Heart right ventricle (tissue), 16 donors: ENCODE data around the gene TTN. TPM values are rescaled to one million over a fixed set of nuclear protein-coding genes. Genes with fewer than 3 reads are reported as not detected.

Experiments
- ATAC-seq, 8 donors: fragments of 200-7000 bp; cut with Tn5 transposase; one replicate each; pipeline ENCODE4 v1.9.1; 2020; ENCODE audit warnings: mild to moderate bottlenecking in 8 of 8, moderate library complexity in 8 of 8, moderate number of reproducible peaks in 1 of 8
- DNase-seq, 2 donors: peaks; one replicate each; pipeline ENCODE4 v3.0.0-alpha.2; 2020
- H3K27ac ChIP-seq, 10 donors: fragments of 200-600 bp; sonication (generic) in 2 of 10; one replicate each; pipeline versions ENCODE4 v1.5.0 to v1.8.0; 2020 to 2022; ENCODE audit warnings: mild to moderate bottlenecking in 3 of 10
- H3K27me3 ChIP-seq, 7 donors: fragments of 200-600 bp; one replicate each; pipeline ENCODE4 v1.8.0; 2021 to 2022; ENCODE audit warnings: mild to moderate bottlenecking in 2 of 7
- H3K36me3 ChIP-seq, 9 donors: fragments of 200-600 bp; sonication (generic) in 1 of 9; one replicate each; pipeline versions ENCODE4 v1.5.0 to v1.8.0; 2020 to 2022; ENCODE audit warnings: mild to moderate bottlenecking in 2 of 9
- H3K4me1 ChIP-seq, 9 donors: fragments of 200-600 bp; sonication (generic) in 1 of 9; one replicate each; pipeline versions ENCODE4 v1.5.0 to v1.8.0; 2020 to 2022; ENCODE audit warnings: mild to moderate bottlenecking in 4 of 9
- H3K4me3 ChIP-seq, 10 donors: fragments of 200-600 bp; sonication (generic) in 2 of 10; one replicate each; pipeline versions ENCODE4 v1.5.0 to v1.8.0; 2020 to 2022; ENCODE audit warnings: mild to moderate bottlenecking in 7 of 10, moderate library complexity in 2 of 10
- H3K9me3 ChIP-seq, 11 donors: fragments of 200-600 bp in 10 of 11; sonication (generic) in 2 of 11; one replicate each; pipeline versions ENCODE4 v1.5.0 to v1.8.0; 2013 to 2022; ENCODE audit warnings: mild to moderate bottlenecking in 2 of 11, control low read depth in 1 of 11, moderate library complexity in 1 of 11
- CTCF ChIP-seq, 9 donors: fragments of 200-600 bp; sonication (generic) in 2 of 9; IDR thresholded peaks; one replicate each; pipeline versions ENCODE4 v1.5.0 to v1.8.0; 2021 to 2022; ENCODE audit warnings: antibody characterized with exemption in 9 of 9, mild to moderate bottlenecking in 5 of 9, moderate library complexity in 1 of 9
- WGBS, 2 donors: extraction: QIAGEN DNeasy Blood & Tissue Kit; methylation state at CpG; one replicate each; pipeline ENCODE4 v1.1.7; 2013; ENCODE audit warnings: inconsistent platforms in 1 of 2; 5-methylcytosine and 5-hydroxymethylcytosine counted together
- intact Hi-C, 10 donors: fragments of 100-400 bp; cut with DNase I; formaldehyde crosslinking; loops; one replicate each; pipeline versions ENCODE4 v1.11.1 to v1.14.2; 2022
- polyA plus RNA-seq, 2 donors: library from polyadenylated mRNA; stranded (reverse); fragments of 200-250 nt; gene quantifications; one replicate each; pipeline ENCODE4 v1.2.3, GENCODE V29; 2013
- total RNA-seq, 10 donors: library from RNA; stranded (reverse); fragmentation: NEBNext Ultra II Directional in 3 of 10; extraction: Animal tissue kit (Norgen Biotek cat#: 25700) in 3 of 10; gene quantifications; one replicate each; pipeline versions ENCODE4 v1.2.1 to v1.2.4, GENCODE V29; 2021 to 2023
- donor health status: Arrhythmogenic right ventricular cardiomyopathy.
- donor health status: ischemic (EF 13 %, LVEDD 7.1; RV severe dilation, severe dysfunction).
- donor health status: healthy with polysubstance abuse.
- donor health status: DM: no; HTN: yes; CAD: no.
- donor health status: DM: no; HTN: no; CAD: no.
- donor health status: ischemic (EF 25% LVEDD 6.9; RV normal size, moderate dysfunction).
- donor health status: ischemic (EF 25% LVEDD 5.7; RV mildly dilated, moderate dysfunction).
- donor health status: healthy.
- donor health status: DM: yes; HTN: yes; CAD: no.
- donor health status: Ischemic cardiomyopathy.
- donor health status: ischemic (EF 35%, LVEDD 5.7; RV mildly dilated, moderate dysfunction).
- donor health status: nonischemic (EF 11% LVEDD 7.7; RV severe dilation, severe dysfunction).
- donor health status: DM: yes; HTN: yes; CAD: no.
- donor health status: PGD.
- donor health status: ischemic (EF 29% LVEDD 5.4; RV normal size, mild dysfunction).
- donor health status: nonischemic (EF 23%, LVEDD 6.1; RV moderate dilation, normal function).

Gene TTN
- total and polyA plus RNA-seq, 12 donors, result 65.7 to 4,921 (median 3,636) TPM

- Histone ChIP-seq H3K36me3 (peaks cover 0 to 99% (median 8%) of the 10 kb centered on the region in 9 donors), H3K4me3 (no peak overlapping the region), H3K27me3 (no peaks in the 10 kb centered on the region), H3K27ac (peak overlapping the region in 5 of 10 donors; percentile 2 to 50 (median 14)), H3K9me3 (no peaks in the 10 kb centered on the region), H3K4me1 (peaks cover 0 to 69% (median 0%) of the 10 kb centered on the region in 9 donors)
- intact Hi-C loops, result no loop called here
- TF ChIP-seq CTCF (IDR thresholded peaks at IDR 0.05), result no peak
- 52 to 64% methylated on average over 9 of the region's 9 CpGs for WGBS, 2 donors
- ATAC-seq, result peak in 7 of 8 donors; percentile 26 to 70 (median 47)
- no peak for DNase-seq
Observed at GRCh38 chr2:178718988-178719387, 88.2 kb downstream of the TTN start.

- no peak for TF ChIP-seq CTCF (IDR thresholded peaks at IDR 0.05)
- DNase-seq (no peak), ATAC-seq (peak in 4 of 8 donors; percentile 1 to 14 (median 8))
- peaks cover 0 to 62% (median 0%) of the 10 kb centered on the region in 9 donors for H3K4me1 ChIP-seq
- WGBS, 2 donors, result 8 to 9% methylated on average over 2 of the region's 2 CpGs
- H3K9me3 ChIP-seq, result no peaks in the 10 kb centered on the region
- intact Hi-C loops, result no loop called here
- H3K27ac ChIP-seq, result peak overlapping the region in 2 of 10 donors; percentile 14 to 50
- no peaks in the 10 kb centered on the region for H3K27me3 ChIP-seq
- H3K36me3 ChIP-seq, result peaks cover 0 to 99% (median 12%) of the 10 kb centered on the region in 9 donors
- H3K4me3 ChIP-seq, result no peak overlapping the region
Observed at GRCh38 chr2:178718283-178718682, 88.9 kb downstream of the TTN start.

- Histone ChIP-seq H3K4me1 (peaks cover 0 to 49% (median 0%) of the 10 kb centered on the region in 9 donors), H3K27ac (no peak overlapping the region), H3K27me3 (no peaks in the 10 kb centered on the region), H3K36me3 (peaks cover 0 to 99% (median 21%) of the 10 kb centered on the region in 9 donors), H3K9me3 (no peaks in the 10 kb centered on the region), H3K4me3 (no peak overlapping the region)
- no peak for TF ChIP-seq CTCF (IDR thresholded peaks at IDR 0.05)
- no peak for DNase-seq
- intact Hi-C loops, result no loop called here
- WGBS, 2 donors, result 80 to 88% methylated on average over 2 of the region's 2 CpGs
- ATAC-seq, result no peak
Observed at GRCh38 chr2:178716394-178716793, 90.8 kb downstream of the TTN start.

- H3K27me3 ChIP-seq, result no peaks in the 10 kb centered on the region
- H3K4me1 ChIP-seq, result peaks cover 0 to 46% (median 0%) of the 10 kb centered on the region in 9 donors
- DNase-seq (no peak), ATAC-seq (no peak)
- 77 to 79% methylated on average over 6 of the region's 6 CpGs for WGBS, 2 donors
- H3K4me3 ChIP-seq, result no peak overlapping the region
- no peaks in the 10 kb centered on the region for H3K9me3 ChIP-seq
- no peak overlapping the region for H3K27ac ChIP-seq
- intact Hi-C loops, result no loop called here
- peaks cover 0 to 100% (median 26%) of the 10 kb centered on the region in 9 donors for H3K36me3 ChIP-seq
- TF ChIP-seq CTCF (IDR thresholded peaks at IDR 0.05), result no peak
Observed at GRCh38 chr2:178715366-178715765, 91.9 kb downstream of the TTN start.
